Astrocyte of the cerebellum (primary cell): Measurements from ENCODE around the gene PIM3.

Experiments
- DNase-seq: peaks from one replicate; pipeline ENCODE4 v3.0.0-alpha.2; 2011; ENCODE audit warnings: low read depth
- H3K4me3 ChIP-seq: 2 replicates; pipeline ENCODE4 v1.5.1; 2011; ENCODE audit warnings: mild to moderate bottlenecking, low read depth, low read length, moderate library complexity
- CTCF ChIP-seq: IDR thresholded peaks from 2 replicates; pipeline ENCODE4 v1.5.1; 2012; ENCODE audit warnings: low read length, low read depth, moderate library complexity, mild to moderate bottlenecking; ENCODE audit errors: missing control alignments
- in situ Hi-C: cut with HindIII; loops from 2 replicates; pipeline ENCODE4 v1.10.0; 2017; ENCODE audit warnings: low sequenced_read_pairs

Gene PIM3

DNA sequence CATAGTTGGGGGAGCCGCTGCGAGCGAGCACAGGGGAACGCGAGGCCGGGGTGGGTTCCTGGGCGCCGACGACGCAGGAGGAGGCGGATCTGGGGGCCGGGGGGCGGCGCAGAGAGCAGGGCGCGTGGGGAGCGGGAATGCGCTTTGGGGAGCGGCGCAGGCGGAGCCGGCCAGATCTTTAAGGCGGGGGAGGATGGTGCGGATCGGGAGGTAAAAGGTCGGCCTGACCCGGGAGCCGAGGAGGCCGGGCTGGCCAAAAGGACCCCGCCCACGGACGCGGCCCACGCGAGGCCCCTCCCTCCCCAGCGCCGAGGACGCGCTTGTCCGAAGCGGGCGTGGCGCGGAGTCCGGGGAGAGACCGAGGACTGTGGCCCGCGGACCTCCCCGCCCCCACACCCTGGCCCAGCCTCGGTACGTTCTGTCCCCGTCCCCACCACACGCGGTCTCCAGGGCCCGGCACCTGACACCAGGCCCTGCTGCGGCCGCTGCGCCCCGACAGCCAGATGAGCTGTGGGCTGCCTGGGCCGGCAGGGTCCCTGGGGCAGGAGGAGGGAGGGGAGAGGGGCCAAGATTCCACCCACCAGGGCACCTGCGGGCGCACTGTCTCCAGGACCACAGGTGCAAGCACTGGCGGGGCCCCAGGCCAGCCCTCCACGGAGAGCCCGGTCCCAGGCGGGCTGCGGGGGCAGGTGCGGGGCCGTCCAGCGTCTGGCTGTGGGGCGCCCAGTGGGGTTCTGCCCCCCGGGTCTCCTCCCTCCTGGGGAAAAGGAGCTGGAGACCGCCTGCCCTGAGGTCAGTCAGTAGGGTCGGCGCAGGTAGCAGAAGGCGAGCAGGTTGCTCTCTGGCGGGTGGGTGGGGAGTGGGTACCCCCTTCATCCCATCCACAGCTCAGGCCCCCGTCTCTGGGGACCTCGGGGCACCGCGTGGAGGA is 10.9 kb downstream of the PIM3 start:
- TF ChIP-seq CTCF: no peak
- no peak for DNase-seq
- peak overlapping the region; percentile 38 for H3K4me3 ChIP-seq
- in situ Hi-C loops: no loop called here

- H3K4me3 ChIP-seq: no peak overlapping the region
- DNase-seq: no peak
- TF ChIP-seq CTCF: no peak
- in situ Hi-C loops: no loop called here
Observed at GRCh38 chr22:49972163-49973017, 11.8 kb downstream of the PIM3 start.

GRCh38 chr22:49973018-49973961 is 12.7 kb downstream of the PIM3 start:
- no peak for TF ChIP-seq CTCF
- in situ Hi-C loops: no loop called here
- no peak for DNase-seq
- H3K4me3 ChIP-seq: no peak overlapping the region

DNA sequence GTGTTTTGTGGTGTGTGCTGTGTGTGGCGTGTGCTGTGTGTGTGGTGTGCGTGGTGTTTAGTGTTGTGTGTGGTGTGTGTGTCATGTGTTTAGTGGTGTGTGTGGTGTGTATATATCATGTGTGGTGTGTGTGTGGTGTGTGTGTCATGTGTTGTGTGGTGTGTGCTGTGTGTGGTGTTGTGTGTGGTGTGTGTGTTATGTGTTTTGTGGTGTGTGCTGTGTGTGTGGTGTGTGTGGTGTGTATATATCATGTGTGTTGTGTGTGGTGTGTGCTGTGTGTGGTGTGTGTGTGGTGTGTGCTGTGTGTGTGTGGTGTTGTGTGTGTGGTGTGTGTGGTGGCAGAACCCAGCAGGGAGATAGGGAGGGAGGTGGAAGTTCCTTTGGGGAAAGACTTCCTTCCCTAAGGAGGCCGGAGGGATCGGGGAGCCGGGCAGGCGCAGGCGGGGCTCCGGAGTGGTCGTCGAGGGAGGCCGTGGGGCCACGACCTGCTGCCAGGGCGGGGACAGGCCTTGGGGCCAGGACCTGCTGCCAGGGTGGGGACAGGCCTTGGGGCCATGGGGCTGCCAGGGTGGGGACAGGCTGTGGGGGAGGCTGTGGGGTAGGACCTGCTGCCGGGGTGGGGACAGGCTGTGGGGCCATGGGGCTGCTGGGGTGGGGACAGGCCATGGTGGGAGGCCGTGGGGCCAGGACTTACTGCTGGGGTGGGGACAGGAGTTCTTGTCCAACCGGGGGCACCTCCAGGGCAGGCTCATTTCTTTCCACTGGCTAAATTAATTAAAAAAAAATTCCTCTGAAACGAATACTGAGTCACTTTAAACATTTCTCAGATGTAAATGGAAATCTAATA is 15.2 kb downstream of the PIM3 start:
- H3K4me3 ChIP-seq: no peak overlapping the region
- no peak for TF ChIP-seq CTCF
- DNase-seq: no peak
- in situ Hi-C loops: no loop called here

DNA sequence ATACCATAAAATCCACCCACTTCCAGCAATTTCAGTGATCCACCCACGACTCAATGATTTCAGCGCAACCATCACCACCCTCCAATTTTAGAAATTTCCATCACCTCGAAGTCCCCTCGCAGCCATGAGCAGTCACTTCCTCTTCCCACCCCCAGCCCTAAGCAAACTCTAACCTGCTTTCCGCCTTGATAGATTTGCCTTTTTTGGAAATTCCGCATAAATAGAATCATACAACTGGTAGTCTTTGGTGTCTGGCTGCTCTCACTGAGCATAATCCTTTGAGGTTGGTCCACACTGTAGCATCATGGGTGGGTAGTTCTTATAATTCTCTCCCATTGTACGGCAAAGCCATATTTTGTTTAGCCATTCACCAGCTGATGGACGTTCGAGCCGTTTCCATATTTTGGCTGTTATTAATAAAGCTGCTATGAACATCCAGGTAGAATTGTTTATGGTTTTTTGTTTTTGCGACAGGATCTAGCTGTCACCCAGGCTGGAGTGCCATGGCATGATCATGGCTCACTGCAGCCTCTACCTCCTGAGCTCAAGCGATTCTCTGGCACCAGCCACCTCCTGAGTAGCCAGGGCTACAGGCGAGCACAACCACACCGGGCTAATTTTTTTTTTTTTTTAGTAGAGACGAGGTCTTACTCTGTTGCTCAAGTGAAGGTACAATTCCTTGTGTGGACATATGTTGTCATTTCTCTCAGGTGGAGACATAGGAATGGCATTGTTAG is 16.0 kb downstream of the PIM3 start:
- in situ Hi-C loops: no loop called here
- no peak for DNase-seq
- no peak for TF ChIP-seq CTCF
- H3K4me3 ChIP-seq: no peak overlapping the region
